HG02571 (cell line): Measurements from ENCODE around the gene PDCD7.
A peak's percentile ranks its signal among the peaks of the same experiment; 100 is the strongest.
"Not testable (repeated sequence)": the region's sequence is repeated elsewhere in the genome, so short reads cannot be mapped to it uniquely, and the experiment has no call there.

Source experiments
- ATAC-seq: cut with Tn5 transposase; IDR thresholded peaks from one replicate; pipeline ENCODE4 v1.9.1; 2021; ENCODE audit warnings: mild to moderate bottlenecking, moderate library complexity; ENCODE audit not compliant: unreplicated experiment

The PDCD7 gene

GRCh38 chr15:65133548-65134200 is at the start of gene PDCD7:
PDCD7 (minus strand) TSS chr15:65133808; CDS start chr15:65133781, 27 bp downstream.
- peak; percentile 85 for ATAC-seq

- ATAC-seq = no peak
Measured at GRCh38 chr15:65182538-65182937, 48.9 kb upstream of the PDCD7 start.

GRCh38 chr15:65181582-65182353 is 48.2 kb upstream of the PDCD7 start:
- ATAC-seq = not testable (repeated sequence)

- ATAC-seq = no peak
Measured at GRCh38 chr15:65180167-65180566, 46.6 kb upstream of the PDCD7 start.

- no peak for ATAC-seq
Measured at GRCh38 chr15:65177901-65178300, 44.3 kb upstream of the PDCD7 start.

- no peak for ATAC-seq
Measured at GRCh38 chr15:65176056-65176455, 42.4 kb upstream of the PDCD7 start.

- no peak for ATAC-seq
Measured at GRCh38 chr15:65175511-65175910, 41.9 kb upstream of the PDCD7 start.

- no peak for ATAC-seq
Measured at GRCh38 chr15:65174509-65174908, 40.9 kb upstream of the PDCD7 start.

GRCh38 chr15:65172531-65172930 is 38.9 kb upstream of the PDCD7 start:
- no peak for ATAC-seq

GRCh38 chr15:65171428-65171827 is 37.8 kb upstream of the PDCD7 start:
- ATAC-seq = no peak

- no peak for ATAC-seq
Measured at GRCh38 chr15:65165875-65166274, 32.3 kb upstream of the PDCD7 start.

GRCh38 chr15:65164139-65164538 is 30.5 kb upstream of the PDCD7 start:
- no peak for ATAC-seq

- no peak for ATAC-seq
Measured at GRCh38 chr15:65163041-65163440, 29.4 kb upstream of the PDCD7 start.

GRCh38 chr15:65156692-65157091 is 23.1 kb upstream of the PDCD7 start:
- ATAC-seq = no peak

GRCh38 chr15:65154720-65155119 is 21.1 kb upstream of the PDCD7 start:
- no peak for ATAC-seq

GRCh38 chr15:65147902-65148301 is 14.3 kb upstream of the PDCD7 start:
- no peak for ATAC-seq

GRCh38 chr15:65146438-65146837 is 12.8 kb upstream of the PDCD7 start:
- no peak for ATAC-seq

GRCh38 chr15:65138631-65139030 is 5.0 kb upstream of the PDCD7 start:
- not testable (repeated sequence) for ATAC-seq

GRCh38 chr15:65137893-65138292 is 4.3 kb upstream of the PDCD7 start:
- ATAC-seq = not testable (repeated sequence)

- not testable (repeated sequence) for ATAC-seq
Measured at GRCh38 chr15:65137089-65137488, 3.5 kb upstream of the PDCD7 start.

- no peak for ATAC-seq
Measured at GRCh38 chr15:65134538-65134937, 930 bp upstream of the PDCD7 start.

- peak; percentile 26 for ATAC-seq
Measured at GRCh38 chr15:65132878-65133547, 595 bp downstream of the PDCD7 start.
